Stimulated activated CD8-positive, alpha-beta memory T cell treated with anti-CD3 and anti-CD28 coated beads, Interleukin-4, amount 100 ng/mL, for 1 hour (primary cell): ENCODE data around the gene E2F1.

Source experiments
- DNase-seq, 2 donors: peaks; one replicate each; pipeline ENCODE4 v3.0.0-alpha.2; 2020; ENCODE audit warnings: low read depth in 2 of 2, low spot score in 1 of 2

The E2F1 gene

GRCh38 chr20:33687993-33688937 lies 2.1 kb upstream of the E2F1 start:
- no peak for DNase-seq

DNA sequence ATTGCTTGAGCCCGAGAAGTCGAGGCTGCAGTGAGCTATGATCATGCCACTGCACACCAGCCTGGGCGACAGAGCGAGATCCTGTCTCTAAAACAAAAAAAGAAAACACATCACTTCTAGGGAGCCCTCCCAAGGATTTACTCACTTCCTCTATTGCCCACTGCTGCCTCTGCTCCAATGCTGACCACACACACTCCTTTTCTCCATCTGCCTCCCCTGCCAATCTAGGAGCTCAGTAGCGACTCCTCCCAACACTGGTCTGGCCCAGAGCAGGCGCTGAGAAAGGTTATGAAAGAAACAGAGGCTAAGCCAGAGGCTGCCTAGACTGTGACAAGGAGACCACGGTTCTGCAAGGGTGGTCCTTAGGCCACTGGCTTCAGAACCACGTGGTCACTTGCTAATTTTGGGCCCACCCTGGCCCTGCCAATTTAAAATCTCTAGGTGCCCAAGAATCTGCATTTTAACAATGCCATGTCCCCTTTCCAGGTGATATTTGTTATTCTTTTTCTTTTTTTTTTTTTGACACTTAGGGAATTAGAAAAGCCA lies 1.3 kb upstream of the E2F1 start:
- DNase-seq: no peak

- no peak for DNase-seq
Measured at GRCh38 chr20:33686984-33687366, 790 bp upstream of the E2F1 start.

DNA sequence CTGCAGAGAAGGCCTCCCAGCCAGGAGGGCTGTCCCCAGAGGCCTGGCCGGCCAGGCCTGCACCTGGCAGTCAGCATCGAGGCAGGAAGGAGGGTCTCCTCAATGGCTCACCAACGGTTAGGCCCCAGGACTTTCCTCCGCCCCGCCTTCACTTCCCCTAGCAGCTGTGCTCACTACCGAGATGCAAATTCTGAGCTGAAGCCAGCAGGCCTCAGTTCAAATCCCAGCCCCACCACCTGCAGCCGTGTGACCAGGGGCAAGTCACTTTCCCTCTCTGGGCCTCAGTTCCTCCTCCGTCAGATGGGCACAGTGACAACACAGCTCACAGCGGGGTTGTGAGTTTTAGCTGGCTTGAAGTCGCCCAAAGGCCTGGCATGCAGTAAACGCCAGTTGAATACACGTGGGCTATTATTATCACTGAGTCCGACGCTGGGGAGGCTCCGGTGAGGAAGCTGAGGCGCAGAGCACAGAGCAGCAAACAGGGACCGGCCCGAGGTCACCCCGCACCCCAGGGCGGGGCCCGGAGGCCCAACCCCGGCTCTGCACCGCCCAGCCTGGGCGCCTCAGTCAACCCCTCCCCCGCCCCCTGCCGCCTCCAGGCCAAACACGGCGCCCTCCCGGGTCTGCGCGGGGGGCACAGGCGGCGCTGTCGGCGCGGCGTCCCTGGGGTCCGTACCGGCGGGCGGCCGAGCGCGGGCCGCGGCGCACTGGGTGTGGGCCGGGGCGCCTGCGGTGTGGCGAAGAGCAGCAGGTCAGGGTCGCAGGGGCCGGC lies 671 bp downstream of the E2F1 start:
- DNase-seq: no peak

- no peak for DNase-seq
Measured at GRCh38 chr20:33684533-33685327, 1.5 kb downstream of the E2F1 start.

GRCh38 chr20:33681728-33682353 lies 4.3 kb downstream of the E2F1 start:
- DNase-seq: no peak

GRCh38 chr20:33681288-33681687 lies 4.9 kb downstream of the E2F1 start:
- DNase-seq: no peak

DNA sequence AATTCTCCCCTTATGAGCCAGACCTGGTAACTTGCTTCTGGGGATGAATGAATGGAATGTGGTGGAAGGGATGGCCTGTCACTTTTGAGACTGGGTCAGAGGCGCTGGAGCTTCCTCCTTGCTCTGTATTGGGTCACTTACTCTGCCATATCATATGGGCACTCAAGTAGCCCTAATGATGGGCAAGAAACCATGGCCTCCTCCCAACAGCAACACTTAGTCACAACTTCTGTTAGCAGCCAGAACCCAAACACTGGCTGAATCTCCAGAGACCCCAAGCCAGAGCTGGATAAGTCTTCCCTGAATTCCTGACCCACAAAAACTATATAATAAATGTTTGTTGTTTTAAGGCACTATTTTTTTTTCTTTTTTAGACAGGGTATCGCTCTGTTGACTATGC lies 5.5 kb downstream of the E2F1 start:
- no peak for DNase-seq

DNA sequence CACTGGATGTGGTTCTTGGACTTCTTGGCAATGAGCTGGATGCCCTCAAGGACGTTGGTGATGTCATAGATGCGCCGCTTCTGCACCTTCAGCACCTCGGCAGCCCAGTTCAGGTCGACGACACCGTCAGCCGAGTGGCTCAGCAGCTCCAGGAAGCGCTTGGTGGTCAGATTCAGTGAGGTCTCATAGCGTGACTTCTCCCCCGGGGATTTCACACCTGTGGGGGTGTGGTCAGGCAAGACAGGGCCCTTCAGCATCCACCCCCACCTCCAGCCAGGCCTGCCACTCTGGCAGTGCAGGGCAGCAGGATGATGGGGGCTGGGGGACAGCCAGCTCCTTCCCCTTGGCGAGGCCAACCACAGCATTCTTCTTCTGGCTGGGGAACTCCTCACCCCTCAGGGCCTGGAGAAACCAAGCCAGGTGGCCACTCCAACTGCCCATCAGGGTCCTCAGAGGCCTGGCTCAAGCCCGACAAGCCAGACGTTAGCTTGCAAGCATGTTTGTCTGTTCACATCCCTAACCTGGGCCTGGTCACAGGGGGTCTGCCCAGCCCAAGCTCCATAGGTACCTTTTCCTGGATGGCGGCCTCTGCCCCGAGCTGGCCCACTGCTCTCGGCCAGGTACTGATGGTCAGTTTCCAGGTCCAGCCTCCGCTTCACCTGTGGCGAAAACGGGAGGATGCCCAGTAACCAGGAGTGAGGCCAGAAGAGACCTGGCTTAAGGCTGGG lies 6.3 kb downstream of the E2F1 start:
- no peak for DNase-seq

DNA sequence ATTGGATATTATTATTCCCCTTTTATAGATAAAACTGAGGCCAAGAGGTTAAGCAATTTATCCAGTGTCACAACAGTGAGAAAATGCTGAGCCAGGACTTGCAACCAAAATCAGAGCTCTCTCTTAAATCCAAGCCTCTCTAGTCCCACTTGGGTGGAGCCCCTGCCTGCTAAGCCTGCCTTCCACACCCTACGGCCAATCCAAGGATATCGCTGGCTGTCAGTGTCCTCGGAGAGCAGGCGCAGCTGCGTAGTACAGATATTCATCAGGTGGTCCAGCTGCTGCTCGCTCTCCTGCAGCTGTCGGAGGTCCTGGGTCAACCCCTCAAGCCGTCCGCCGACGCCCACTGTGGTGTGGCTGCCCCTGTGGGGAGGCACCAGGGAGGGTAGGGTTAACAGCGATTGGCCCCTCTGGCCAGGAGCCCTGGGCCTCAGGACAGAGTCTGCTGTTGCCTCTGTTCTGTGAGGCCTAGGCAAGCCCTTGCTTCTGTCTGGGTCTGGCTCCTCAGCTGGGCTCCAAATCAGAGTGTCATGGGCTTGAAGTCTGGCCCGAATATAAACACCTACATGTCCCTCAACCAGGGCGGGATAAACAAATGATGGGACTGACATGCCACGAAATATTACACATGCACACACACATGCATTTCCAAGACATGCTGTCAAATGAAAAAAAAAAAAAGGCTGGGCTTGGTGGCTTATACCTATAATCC lies 8.0 kb downstream of the E2F1 start:
- no peak for DNase-seq

- no peak for DNase-seq
Measured at GRCh38 chr20:33676652-33677645, 9.2 kb downstream of the E2F1 start.

GRCh38 chr20:33676121-33676520 lies 10.1 kb downstream of the E2F1 start:
- DNase-seq: no peak

DNA sequence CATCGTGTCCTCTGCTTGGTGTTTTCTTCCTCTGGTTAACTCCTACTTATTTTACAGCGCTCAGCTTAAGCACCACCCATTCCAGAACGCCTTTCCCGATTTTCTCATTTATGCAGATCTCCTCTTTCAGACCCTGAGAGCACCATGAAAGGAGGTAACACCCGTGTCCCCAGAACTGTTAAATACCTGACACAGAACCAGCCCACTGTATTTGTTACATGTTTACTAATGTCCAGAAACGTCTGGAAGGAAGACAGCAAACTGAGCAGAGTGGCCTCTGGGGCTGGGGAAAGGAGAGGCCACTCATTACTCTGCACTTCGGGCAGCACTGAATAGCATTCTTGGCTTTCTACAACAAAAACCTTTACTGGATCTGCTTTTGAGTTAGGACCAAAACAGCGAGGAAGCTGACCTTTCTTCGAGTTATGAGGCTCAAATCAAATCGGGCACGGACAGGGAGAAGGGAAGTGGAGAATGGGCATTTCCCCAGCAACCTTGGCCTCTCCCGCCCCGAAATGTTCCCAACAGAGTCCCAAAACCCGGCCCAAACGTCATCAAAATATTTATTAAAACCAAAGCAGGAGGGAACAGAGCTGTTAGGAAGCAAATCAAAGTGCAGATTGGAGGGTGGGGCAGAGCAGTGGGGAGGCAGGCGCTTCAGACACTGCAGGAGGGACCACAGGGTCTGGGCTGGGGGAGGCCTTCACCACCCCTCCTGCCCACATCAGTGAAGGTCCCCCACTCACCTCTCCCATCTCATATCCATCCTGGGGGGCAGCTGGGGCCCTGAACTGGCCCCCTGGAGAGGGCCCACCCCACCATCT lies 10.8 kb downstream of the E2F1 start:
- DNase-seq: no peak

- DNase-seq: no peak
Measured at GRCh38 chr20:33674294-33675135, 11.7 kb downstream of the E2F1 start, which contains the start of gene NECAB3. TSS of gene NECAB3 (minus strand) at chr20:33674428. CDS start at chr20:33674352, 76 bp downstream.

DNA sequence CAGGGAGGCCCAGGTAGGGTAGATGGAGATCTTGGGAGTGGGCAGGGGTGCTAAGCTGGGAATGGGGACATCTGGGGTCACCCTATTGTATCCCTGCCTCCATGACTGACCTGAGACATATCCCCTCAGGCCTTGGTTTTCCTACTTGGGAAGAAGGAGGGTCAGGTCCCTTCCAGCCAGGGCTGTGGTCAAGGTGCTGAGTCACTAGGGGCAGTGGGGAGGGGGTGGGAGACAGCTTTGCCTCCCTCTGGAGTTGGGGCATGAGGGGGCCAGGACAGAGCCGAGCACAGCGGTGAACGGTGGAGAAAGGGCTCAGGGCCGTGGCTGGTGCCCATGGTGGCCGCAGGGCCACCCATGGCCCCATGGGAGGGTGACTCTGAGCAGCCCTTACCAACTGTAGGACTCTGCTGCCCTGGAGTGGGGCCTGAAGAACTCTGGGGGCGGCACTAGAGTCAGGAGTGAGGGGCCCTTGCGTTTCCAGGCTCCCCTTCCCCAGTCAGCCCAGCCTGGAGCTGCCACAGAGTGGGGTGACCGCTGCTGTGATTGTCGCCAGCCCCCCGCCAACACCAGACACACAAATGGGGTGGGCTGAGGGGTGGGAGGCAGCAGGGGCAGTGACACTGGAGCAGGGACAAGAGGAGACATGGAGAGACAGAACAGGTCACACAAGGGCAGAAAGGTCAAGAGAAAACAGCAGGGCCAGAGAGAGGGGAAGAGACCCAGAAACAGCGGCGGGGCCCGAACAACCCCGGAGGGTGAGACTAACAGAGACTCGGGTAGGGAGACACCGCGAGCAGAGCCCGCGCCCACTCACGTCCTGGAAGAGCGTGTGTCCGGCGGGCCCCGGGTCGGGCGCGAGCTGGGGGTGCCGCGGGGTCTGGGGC lies 12.5 kb downstream of the E2F1 start:
- no peak for DNase-seq

DNA sequence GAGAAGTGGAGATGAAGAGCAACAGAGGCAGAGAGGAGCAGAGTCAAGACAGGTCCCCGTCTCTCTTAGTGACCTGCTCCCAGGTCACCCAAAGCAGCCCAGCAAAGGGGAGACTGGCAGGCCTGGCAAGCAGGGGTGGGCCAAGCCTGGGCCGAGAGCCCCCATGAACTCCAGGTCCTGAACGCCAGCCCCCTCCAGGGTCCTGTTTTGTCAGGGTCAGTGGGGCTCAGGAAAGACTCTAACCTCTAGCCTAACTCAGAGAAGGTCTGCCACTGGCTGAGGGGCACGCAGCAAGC lies 13.1 kb downstream of the E2F1 start:
- no peak for DNase-seq
